Neural crest cell (in vitro differentiated cells): Measurements from ENCODE around the gene LHFPL3. TPM values are rescaled to one million over a fixed set of nuclear protein-coding genes. Genes with fewer than 3 reads are reported as not detected.

ENCODE experiments used
- DNase-seq: peaks from one replicate; pipeline ENCODE4 v3.0.0; 2021; ENCODE audit warnings: low read depth, mixed read lengths, low spot score
- H3K27ac Mint-ChIP-seq: one replicate; pipeline ENCODE4 v1.8.0; 2021; ENCODE audit warnings: mild to moderate bottlenecking, mixed read lengths; ENCODE audit not compliant: unreplicated experiment
- H3K27me3 Mint-ChIP-seq: 2 replicates; pipeline ENCODE4 v1.8.0; 2021; ENCODE audit warnings: low read depth, mild to moderate bottlenecking, mixed read lengths
- H3K36me3 Mint-ChIP-seq: 2 replicates; pipeline ENCODE4 v1.8.0; 2021; ENCODE audit warnings: low read depth, mild to moderate bottlenecking, mixed read lengths
- H3K4me1 Mint-ChIP-seq: 2 replicates; pipeline ENCODE4 v1.8.0; 2021; ENCODE audit warnings: mixed read lengths
- H3K4me3 Mint-ChIP-seq: one replicate; pipeline ENCODE4 v1.8.0; 2021; ENCODE audit warnings: mild to moderate bottlenecking, mixed read lengths
- H3K9me3 Mint-ChIP-seq: 2 replicates; pipeline ENCODE4 v1.8.0; 2021; ENCODE audit warnings: mixed read lengths
- total RNA-seq: library from RNA; stranded (reverse); gene quantifications from 2 replicates; pipeline ENCODE4 v1.2.1, GENCODE V29; 2021
- TF ChIP-seq, protein P1 (sequence below): fragments of 200-600 bp; sonication (generic); conservative IDR thresholded peaks from 2 replicates; pipeline ENCODE4 v1.5.0; 2021; ENCODE audit warnings: antibody characterized with exemption, mild to moderate bottlenecking

LHFPL3 gene
- total RNA-seq, 1 donor from 2014 or later: not detected

DNA sequence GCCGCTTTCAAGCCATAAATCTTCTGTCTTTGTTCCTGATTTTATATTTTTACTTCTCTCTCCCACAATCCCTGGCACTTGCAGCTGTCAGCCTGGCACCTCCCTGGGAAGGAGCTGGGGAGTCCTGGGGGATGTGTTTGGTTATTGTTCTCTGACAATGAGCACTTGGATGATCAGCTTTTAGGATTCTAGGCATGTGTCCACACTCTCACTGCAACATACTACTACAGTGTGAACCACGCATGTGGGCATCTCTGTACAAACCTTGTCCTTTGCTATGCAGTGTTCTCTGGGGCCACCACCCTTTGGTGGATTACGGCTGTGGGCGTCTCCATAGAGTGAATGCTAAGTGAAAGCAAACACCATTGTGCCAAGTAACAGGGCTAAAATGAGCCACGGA lies 517.2 kb downstream of the LHFPL3 start:
- H3K4me1 Mint-ChIP-seq: peaks cover 19% of the 10 kb centered on the region
- no peak overlapping the region for H3K4me3 Mint-ChIP-seq
- H3K27me3 Mint-ChIP-seq: no peaks in the 10 kb centered on the region
- no peak overlapping the region for H3K27ac Mint-ChIP-seq
- no peak for DNase-seq
- no peaks in the 10 kb centered on the region for H3K9me3 Mint-ChIP-seq
- TF ChIP-seq, protein P1, sequence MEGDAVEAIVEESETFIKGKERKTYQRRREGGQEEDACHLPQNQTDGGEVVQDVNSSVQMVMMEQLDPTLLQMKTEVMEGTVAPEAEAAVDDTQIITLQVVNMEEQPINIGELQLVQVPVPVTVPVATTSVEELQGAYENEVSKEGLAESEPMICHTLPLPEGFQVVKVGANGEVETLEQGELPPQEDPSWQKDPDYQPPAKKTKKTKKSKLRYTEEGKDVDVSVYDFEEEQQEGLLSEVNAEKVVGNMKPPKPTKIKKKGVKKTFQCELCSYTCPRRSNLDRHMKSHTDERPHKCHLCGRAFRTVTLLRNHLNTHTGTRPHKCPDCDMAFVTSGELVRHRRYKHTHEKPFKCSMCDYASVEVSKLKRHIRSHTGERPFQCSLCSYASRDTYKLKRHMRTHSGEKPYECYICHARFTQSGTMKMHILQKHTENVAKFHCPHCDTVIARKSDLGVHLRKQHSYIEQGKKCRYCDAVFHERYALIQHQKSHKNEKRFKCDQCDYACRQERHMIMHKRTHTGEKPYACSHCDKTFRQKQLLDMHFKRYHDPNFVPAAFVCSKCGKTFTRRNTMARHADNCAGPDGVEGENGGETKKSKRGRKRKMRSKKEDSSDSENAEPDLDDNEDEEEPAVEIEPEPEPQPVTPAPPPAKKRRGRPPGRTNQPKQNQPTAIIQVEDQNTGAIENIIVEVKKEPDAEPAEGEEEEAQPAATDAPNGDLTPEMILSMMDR: no peak
- no peaks in the 10 kb centered on the region for H3K36me3 Mint-ChIP-seq

DNA sequence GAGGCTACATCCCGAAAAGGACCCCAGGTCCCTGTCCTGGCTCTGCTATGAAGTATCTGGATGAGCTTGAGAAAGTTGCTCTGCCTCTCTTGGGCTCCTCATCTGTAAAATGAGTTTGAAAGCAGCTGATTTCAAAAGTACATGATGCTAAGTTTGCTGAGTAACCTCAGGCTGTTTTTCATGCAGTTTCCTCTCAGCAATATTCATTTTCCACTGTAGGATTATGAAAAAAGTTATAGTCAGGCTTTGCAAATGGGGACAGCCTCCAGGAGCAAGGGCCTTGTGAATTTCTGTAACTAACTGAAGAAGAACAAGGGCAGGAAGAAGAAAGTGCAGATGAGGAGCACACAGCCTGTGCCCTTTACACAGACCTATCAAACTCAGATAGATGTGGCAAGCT lies 518.3 kb downstream of the LHFPL3 start:
- DNase-seq: no peak
- no peaks in the 10 kb centered on the region for H3K36me3 Mint-ChIP-seq
- H3K27ac Mint-ChIP-seq: no peak overlapping the region
- H3K4me3 Mint-ChIP-seq: no peak overlapping the region
- TF ChIP-seq, protein P1: no peak
- H3K9me3 Mint-ChIP-seq: no peaks in the 10 kb centered on the region
- peaks cover 14% of the 10 kb centered on the region for H3K4me1 Mint-ChIP-seq
- no peaks in the 10 kb centered on the region for H3K27me3 Mint-ChIP-seq

DNA sequence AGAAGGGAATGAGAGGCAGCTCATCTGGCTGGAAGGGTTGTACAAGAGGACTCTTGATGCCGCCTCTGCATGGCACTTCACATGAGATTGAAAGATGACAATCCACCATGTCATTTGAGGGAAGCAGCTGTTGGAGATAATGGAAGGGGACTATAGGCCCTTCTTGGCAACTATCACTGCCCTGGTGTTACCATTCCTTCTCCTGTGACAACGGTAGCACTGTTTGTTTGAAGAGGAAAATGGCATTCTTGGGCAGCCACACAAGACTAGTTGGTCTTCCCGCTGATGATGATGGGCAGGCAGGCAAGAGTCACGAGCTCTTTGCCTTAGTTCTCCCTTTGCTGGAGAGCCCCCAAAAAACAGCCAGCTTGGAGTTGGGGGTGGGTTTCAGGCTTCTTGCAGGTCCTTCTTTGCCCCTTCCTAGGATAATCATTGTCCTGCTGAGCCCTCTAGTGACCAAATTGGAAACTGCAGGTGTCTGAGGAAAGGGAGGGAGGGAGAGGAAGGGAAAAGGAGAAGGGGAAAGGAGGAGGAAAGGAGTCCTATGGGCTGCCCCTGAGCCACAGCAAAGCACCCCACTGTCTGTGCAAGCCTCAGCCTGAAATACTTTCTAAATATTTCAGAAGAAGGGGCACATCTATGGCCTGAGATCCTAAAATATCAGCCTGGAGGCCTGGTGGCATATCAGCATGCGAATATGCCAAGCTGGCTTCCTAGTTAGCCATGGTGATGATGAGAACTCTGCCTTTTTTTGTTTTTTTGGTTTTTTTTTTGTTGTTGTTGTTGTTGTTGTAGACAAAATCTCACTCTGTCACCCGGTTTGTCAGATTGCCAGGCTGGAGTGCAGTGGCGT lies 520.0 kb downstream of the LHFPL3 start:
- TF ChIP-seq, protein P1: peak; percentile 85
- no peaks in the 10 kb centered on the region for H3K27me3 Mint-ChIP-seq
- H3K9me3 Mint-ChIP-seq: no peaks in the 10 kb centered on the region
- no peak overlapping the region for H3K4me3 Mint-ChIP-seq
- H3K4me1 Mint-ChIP-seq: peaks cover 4% of the 10 kb centered on the region
- DNase-seq: peak; percentile 90
- no peaks in the 10 kb centered on the region for H3K36me3 Mint-ChIP-seq
- H3K27ac Mint-ChIP-seq: no peak overlapping the region

DNA sequence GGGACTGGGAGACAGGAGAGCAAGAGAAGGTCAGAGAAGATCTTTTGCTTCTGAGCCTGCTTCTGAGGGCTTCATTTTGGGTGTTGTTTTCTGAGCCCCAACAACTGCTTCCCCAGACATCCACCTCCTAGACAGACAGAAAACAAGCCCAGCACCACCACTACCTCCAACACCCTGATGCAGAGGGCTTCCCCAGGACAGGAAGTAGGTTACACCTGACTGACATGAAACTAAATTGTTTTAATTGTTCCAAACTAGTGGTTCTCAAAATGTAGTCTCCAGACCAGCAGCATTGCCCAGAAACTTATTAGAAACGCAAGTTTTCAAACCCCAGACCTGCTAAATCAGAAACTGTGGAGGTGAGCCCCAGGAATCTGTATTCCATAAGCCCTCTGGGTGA lies 522.0 kb downstream of the LHFPL3 start:
- no peak for DNase-seq
- TF ChIP-seq, protein P1: no peak

DNA sequence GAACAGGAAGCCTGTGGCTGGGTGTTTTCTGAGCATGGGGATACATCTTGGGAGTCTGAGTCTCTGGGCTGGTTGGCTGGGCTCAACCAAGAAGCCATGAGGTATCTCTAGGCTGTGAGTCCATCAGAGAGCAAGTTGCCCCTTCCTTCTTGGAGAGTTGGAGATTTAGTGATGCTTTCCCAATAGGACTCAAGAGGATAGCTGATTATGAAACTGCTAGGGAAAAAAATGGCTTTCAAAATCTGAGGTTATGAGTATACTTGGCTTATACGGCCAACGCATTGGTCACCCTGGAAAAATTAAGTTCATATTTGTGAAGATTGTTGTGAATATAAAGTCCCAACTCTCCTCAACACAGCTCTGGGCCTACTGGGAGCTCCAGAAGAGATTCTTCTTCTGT lies 522.9 kb downstream of the LHFPL3 start:
- Mint-ChIP-seq H3K27ac (no peak overlapping the region), H3K4me1 (peaks cover 13% of the 10 kb centered on the region), H3K4me3 (no peak overlapping the region), H3K9me3 (no peaks in the 10 kb centered on the region), H3K27me3 (no peaks in the 10 kb centered on the region), H3K36me3 (no peaks in the 10 kb centered on the region)
- TF ChIP-seq, protein P1: no peak
- DNase-seq: no peak

More for the DNA sequence above, 522.0 kb downstream of the LHFPL3 start:
- no peak overlapping the region for H3K4me3 Mint-ChIP-seq
- no peaks in the 10 kb centered on the region for H3K36me3 Mint-ChIP-seq
- H3K27ac Mint-ChIP-seq: no peak overlapping the region
- H3K9me3 Mint-ChIP-seq: no peaks in the 10 kb centered on the region
- H3K4me1 Mint-ChIP-seq: peaks cover 9% of the 10 kb centered on the region
- H3K27me3 Mint-ChIP-seq: no peaks in the 10 kb centered on the region
